Mammary epithelial cell (primary cell): ENCODE measurements around the gene C1orf185.

Experiments
- CTCF ChIP-seq, 2 donors: IDR thresholded peaks in 1 of 2; conservative IDR thresholded peaks in 1 of 2; 2 replicates each; pipeline ENCODE4 v1.5.1; 2011 to 2012; ENCODE audit warnings: inconsistent platforms in 2 of 2, low read length in 2 of 2, mild to moderate bottlenecking in 2 of 2, control low read depth in 1 of 2, low read depth in 1 of 2; ENCODE audit not compliant: insufficient read depth in 1 of 2; ENCODE audit errors: extremely low read depth in 1 of 2
- EZH2 ChIP-seq: IDR thresholded peaks from 2 replicates; pipeline ENCODE4 v1.6.1; 2012; ENCODE audit warnings: low read length, inconsistent platforms, borderline replicate concordance

- no peak for TF ChIP-seq CTCF (conservative IDR thresholded peaks at IDR 0.05 in 1 of 2, IDR thresholded peaks at IDR 0.05 in 1 of 2; ENCODE audit: extremely low read depth in 1 of 2, insufficient read depth in 1 of 2, low read depth in 1 of 2, low read length in 2 of 2)
- no peak for TF ChIP-seq EZH2
Measured at GRCh38 chr1:51072651-51073050, 29.4 kb upstream of the C1orf185 start.
